GM18858 (cell line): ENCODE measurements around the gene PPIP5K1.
"Not testable (repeated sequence)": the region's sequence is repeated elsewhere in the genome, so short reads cannot be mapped to it uniquely, and the experiment has no call there.

Experiments
- ATAC-seq: cut with Tn5 transposase; IDR thresholded peaks from one replicate; pipeline ENCODE4 v1.9.1; 2021; ENCODE audit not compliant: unreplicated experiment

PPIP5K1 gene

GRCh38 chr15:43547539-43547938 is 42.5 kb downstream of the PPIP5K1 start:
- no peak for ATAC-seq

- ATAC-seq: no peak
Observed at GRCh38 chr15:43545426-43545825, 44.6 kb downstream of the PPIP5K1 start.

DNA sequence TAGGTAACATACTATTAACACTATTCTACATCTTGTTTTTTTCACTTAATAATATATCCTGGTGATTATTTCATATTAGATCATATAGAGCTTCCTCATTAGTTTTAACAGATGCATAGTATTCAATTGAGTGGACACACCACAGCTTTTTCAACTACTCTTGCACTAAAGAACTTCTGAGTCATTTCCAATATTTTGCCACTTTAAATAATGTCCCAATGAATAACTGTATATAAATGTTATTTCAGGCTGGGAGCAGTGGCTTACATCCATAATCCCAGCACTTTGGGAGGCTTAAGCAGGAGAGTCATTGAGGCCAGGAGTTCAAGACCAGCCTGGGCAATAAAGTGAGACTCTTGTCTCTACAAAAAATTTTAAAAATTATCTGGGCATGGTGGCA is 45.7 kb downstream of the PPIP5K1 start:
- ATAC-seq: no peak

DNA sequence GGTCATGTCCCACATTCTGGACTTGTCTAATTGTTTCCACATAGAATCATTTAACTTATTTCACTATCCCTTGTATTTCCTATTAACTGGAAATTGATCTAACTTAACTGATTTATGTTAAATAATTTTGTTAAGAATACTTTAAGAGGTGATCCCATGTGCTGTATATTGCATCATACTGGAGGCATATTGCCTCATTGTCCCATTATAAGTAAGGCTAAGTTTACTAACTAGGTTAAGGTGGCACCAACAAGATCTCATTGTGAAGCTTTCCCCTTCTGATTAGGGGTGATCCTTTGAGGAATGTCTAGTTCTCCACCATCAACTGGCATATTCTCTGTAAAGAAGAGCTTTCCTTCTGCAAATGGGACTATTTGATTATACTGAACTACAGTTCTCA is 48.2 kb downstream of the PPIP5K1 start:
- ATAC-seq: no peak

DNA sequence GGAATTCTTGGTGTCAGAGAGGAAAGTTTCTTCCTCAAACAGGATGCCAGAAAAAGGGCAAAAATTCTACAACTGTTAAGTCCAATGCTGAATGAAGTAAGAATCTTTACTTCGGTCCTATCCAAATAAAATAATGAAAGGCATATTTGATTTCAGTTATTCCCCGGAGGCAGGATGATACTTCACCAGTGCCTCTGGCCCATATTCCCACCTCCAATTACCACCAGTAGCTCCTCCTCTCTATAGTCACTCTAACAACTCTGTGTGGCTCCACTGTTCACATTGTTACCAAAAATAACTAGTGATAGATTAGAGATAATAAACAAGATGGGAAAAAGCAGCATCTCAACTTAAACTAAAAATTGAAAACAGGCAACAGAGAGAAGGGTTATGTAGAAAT is 51.9 kb downstream of the PPIP5K1 start:
- ATAC-seq: no peak

- ATAC-seq: no peak
Observed at GRCh38 chr15:43534897-43535296, 55.1 kb downstream of the PPIP5K1 start.

DNA sequence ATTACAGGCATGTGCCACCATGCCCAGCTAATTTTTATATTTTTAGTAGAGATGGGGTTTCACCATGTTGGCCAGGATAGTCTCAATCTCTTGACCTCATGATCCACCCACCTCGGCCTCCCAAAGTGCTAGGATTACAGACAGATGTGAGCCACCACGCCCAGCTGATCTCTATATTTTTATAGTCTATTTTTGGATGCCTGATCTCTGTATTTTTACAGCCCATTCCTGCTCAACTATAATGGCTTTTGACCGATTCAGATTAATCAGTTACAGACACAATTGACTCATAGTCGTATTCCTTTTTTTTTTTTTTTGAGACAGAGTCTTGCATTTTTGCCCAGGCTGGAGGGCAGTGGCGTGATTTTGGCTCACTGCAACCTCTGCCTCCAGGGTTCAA is 57.2 kb downstream of the PPIP5K1 start:
- ATAC-seq: not testable (repeated sequence)

- no peak for ATAC-seq
Observed at GRCh38 chr15:43531018-43531670, 58.9 kb downstream of the PPIP5K1 start.

DNA sequence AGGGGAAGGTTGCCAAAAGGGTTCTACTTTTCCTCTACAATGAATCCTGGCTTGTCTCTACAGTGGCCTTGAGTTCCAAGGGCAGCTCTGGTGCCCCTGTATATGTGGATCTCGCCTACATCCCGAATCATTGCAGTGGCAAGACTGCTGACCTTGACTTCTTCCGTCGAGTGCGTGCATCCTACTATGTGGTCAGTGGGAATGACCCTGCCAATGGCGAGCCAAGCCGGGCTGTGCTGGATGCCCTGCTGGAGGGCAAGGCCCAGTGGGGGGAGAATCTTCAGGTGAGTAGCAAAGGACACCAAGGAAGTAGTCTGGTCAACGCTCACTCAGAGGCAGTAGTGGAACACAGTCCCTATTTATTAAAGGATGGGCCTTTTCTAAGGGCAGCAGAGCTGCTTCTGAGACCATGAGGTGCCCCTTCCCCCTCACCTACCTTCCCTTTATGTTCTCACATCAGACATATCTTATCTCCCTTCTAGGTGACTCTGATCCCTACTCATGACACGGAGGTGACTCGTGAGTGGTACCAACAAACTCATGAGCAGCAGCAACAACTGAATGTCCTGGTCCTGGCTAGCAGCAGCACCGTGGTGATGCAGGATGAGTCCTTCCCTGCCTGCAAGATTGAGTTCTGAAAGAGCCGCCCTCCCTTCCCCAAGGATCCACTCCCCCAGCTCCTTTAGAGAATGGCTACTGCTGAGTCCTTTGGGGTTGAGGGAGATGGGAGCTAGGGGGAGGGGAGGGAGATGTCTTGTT is 60.2 kb downstream of the PPIP5K1 start:
- ATAC-seq: no peak

GRCh38 chr15:43529141-43529540 is 60.9 kb downstream of the PPIP5K1 start:
- no peak for ATAC-seq

- ATAC-seq: no peak
Observed at GRCh38 chr15:43528542-43529007, 61.4 kb downstream of the PPIP5K1 start.

GRCh38 chr15:43527802-43528541 is 62.0 kb downstream of the PPIP5K1 start:
- ATAC-seq: no peak

- no peak for ATAC-seq
Observed at GRCh38 chr15:43527016-43527801, 62.8 kb downstream of the PPIP5K1 start.

GRCh38 chr15:43526261-43526930 is 63.6 kb downstream of the PPIP5K1 start:
- no peak for ATAC-seq

GRCh38 chr15:43525131-43525530 is 64.9 kb downstream of the PPIP5K1 start:
- no peak for ATAC-seq

DNA sequence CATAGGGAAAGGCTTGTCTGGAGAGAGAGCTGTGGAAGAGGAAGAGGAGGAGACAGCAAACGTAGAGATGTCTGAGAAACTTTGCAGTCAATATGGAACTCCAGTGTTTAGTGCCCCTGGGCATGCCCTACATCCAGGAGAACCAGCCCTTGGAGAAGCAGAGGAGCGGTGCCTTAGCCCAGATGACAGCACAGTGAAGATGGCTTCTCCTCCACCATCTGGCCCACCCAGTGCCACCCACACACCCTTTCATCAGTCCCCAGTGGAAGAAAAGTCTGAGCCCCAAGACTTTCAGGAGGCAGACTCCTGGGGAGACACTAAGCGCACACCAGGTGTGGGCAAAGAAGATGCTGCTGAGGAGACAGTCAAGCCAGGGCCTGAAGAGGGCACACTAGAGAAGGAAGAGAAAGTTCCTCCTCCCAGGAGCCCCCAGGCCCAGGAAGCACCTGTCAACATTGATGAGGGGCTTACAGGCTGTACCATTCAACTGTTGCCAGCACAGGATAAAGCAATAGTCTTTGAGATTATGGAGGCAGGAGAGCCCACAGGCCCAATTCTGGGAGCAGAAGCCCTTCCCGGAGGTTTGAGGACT is 65.7 kb downstream of the PPIP5K1 start:
- ATAC-seq: no peak

GRCh38 chr15:43523646-43524045 is 66.4 kb downstream of the PPIP5K1 start:
- no peak for ATAC-seq

GRCh38 chr15:43522247-43522646 is 67.8 kb downstream of the PPIP5K1 start:
- no peak for ATAC-seq

GRCh38 chr15:43521419-43521818 is 68.6 kb downstream of the PPIP5K1 start:
- no peak for ATAC-seq

DNA sequence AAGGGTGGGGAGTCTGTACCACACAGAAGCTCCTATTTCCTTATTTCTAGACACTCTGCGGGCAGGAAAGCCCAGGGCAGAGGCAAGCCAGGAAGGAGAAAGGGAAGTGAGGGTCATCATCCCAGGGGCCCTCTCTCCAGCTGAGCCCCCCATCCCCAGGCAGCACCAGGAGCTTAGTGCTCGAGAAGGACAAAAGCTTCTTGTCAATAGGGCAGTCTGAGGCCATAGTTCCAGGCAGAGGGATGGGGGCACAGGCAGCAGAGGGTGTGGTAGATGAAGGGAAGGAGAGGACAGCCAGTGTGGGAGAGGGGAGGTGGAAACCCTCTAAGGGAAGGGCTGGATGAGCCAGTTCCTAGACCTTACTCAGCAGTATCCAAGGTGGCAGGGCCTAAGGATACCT is 69.9 kb downstream of the PPIP5K1 start:
- no peak for ATAC-seq
